OCI-M1 (cell line): ENCODE measurements around the gene EPB41L3.
"Not testable (repeated sequence)": the region's sequence is repeated elsewhere in the genome, so short reads cannot be mapped to it uniquely, and the experiment has no call there.

ENCODE experiments used
- DNase-seq: peaks from one replicate; lab custom pipeline; 2025; lab: John Stamatoyannopoulos, UW

The EPB41L3 gene

GRCh38 chr18:5530629-5531178 lies 13.1 kb downstream of the EPB41L3 start:
- no peak for DNase-seq

- no peak for DNase-seq
Measured at GRCh38 chr18:5529471-5529870, 14.3 kb downstream of the EPB41L3 start.

- DNase-seq: no peak
Measured at GRCh38 chr18:5527603-5528002, 16.2 kb downstream of the EPB41L3 start.

GRCh38 chr18:5524660-5525059 lies 19.1 kb downstream of the EPB41L3 start:
- DNase-seq: no peak

GRCh38 chr18:5521000-5521399 lies 22.8 kb downstream of the EPB41L3 start:
- DNase-seq: no peak

DNA sequence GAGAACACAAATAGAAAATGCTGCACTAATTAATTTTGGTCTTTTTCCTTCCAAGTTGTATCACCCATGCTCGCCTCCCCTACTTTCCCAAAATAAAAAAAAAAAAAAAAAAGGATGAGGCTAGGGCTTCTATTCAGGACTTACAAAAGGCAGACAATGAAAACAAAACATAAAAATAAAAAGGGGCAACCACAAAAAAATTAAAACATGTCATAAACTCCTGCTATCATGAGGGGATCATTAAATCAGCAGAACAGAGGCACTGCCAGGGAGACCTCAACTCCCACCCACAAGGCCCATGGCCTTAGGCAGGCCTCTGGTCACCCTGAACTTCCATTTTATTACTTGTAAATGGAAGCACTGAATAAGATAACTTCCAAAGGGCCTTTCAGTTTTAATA lies 23.3 kb downstream of the EPB41L3 start:
- DNase-seq: no peak

DNA sequence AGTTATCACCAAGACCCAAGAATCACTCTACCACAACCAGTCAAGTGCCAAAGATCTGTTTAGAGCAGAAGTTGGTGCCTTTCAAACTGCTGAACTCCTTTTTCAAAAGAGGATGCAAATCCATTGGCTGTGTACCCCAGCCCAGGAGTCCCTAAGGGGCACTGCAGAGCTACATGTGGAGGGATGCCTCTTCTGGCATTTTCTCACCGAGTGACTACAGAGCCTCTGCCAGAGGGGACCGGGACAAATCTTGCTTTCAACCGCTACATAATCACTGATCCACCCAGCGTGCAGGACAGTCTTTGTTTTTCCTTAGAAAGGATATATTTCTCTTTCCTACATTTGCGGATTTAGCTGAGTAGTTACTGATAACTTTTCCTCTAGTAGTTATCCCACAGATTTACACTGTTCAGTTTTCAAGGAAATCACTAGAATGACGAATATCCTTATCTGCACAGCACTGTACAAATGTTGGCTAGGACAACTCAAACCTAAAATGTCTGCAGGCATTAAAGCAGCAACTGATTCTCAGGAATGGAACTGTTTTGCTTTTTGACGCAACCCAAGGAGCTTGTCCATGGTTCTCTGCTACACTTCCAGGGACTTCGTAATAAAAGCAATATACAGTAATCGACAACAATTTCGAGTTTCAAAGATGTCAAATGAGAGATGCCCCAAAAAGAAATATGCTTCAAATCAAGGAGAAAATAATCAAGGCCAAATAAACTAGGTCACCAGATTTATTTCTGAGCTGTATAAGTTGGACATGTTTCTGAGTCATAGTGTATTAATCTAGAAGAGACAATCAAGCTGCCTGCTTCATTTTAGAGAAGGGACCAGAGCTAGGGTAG lies 24.1 kb downstream of the EPB41L3 start:
- no peak for DNase-seq

GRCh38 chr18:5518899-5519371 lies 24.9 kb downstream of the EPB41L3 start:
- DNase-seq: peak; percentile 37

GRCh38 chr18:5518179-5518770 lies 25.5 kb downstream of the EPB41L3 start:
- no peak for DNase-seq

DNA sequence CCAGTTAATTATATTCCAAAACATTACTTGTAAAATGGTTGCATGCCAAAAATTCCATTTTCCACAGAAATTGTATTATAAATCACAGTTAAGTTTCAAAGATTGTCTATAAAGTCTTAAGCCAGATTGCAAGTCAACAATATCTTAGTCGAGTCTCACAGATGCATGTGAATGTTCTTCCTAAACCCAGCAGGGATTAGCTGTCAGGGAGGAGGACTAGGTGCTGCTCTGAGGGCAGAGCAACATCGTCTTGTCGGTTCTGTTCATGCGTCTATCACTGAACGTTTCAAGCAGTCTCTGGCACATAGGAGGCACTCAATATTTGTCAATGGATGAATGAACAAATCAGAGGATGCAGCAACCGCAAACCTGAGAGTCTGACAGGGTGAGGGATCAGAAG lies 27.0 kb downstream of the EPB41L3 start:
- no peak for DNase-seq

GRCh38 chr18:5515011-5515784 lies 28.6 kb downstream of the EPB41L3 start:
- peak; percentile 53 for DNase-seq

DNA sequence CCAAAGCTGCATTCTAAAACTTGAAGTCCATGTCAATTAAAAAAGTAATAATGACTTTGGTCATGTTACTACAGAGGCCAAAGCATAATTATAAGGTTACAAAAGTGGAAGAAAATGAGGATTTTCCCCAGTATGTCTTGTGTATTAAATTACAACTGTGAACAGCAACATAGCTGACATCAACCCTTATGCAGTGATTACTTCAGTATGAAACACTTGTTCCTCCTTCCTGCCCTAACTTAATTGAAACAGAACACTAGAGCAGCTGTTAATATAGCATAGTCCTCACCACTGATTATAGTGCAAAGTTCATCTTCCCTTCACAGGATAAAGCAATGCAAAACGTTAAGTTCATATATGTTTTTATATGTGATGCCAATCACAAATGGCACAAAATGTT lies 29.9 kb downstream of the EPB41L3 start:
- no peak for DNase-seq

DNA sequence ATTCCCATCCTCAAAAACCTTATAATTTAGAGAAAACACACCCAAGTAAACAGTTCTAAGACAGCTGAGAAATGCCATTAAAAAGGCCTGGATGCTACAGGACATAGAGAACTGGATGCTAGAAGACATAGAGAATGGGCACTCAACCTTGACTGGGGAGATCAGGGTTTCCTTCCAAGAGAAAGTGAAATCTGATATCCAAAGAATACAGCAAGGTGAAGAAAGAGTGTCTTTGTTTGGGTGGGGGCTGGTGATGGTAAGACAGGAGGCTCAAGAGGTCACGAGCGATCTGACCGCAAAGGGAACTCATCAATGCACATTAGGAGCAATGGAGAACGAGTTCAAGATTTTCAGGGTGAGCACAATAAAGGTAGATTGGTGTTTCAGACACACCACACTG lies 31.6 kb downstream of the EPB41L3 start:
- no peak for DNase-seq

- DNase-seq: not testable (repeated sequence)
Measured at GRCh38 chr18:5511541-5511940, 32.3 kb downstream of the EPB41L3 start.

DNA sequence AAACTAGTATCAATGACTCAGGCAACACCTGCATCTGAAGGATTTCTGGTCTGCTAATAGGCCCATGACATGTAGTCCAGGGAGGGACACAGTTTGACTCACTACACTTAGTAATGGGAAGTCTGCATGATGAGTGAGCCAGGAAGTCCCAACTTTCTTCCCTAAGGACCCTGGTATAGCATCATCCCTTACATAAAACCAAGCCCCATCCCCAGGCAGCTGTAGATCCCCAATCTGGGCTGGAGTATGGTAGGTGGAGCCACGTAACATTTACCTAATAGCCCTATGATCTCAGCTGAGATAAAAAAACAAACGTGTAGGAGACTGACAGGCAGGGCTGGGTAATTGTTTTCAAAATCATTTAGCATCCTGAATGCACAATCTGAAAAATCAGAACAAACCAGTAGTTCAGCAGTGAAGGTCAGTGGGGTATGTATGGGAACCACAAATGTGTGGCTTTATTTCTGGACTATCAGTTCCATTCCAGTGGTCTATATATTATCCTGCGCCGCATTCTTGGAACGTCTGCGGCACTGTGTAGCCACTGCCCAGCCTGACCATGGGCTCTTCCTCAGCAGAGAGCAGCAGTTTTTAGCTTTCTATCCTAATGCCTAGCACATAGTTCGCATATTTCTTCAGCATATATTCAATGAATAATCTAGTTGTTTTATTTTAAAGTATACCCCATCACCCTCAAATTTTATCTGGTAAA lies 33.5 kb downstream of the EPB41L3 start:
- no peak for DNase-seq

GRCh38 chr18:5508821-5509220 lies 35.0 kb downstream of the EPB41L3 start:
- DNase-seq: no peak

GRCh38 chr18:5507756-5508155 lies 36.0 kb downstream of the EPB41L3 start:
- no peak for DNase-seq

- DNase-seq: no peak
Measured at GRCh38 chr18:5506174-5506573, 37.6 kb downstream of the EPB41L3 start.

GRCh38 chr18:5503740-5504139 lies 40.1 kb downstream of the EPB41L3 start:
- DNase-seq: no peak

DNA sequence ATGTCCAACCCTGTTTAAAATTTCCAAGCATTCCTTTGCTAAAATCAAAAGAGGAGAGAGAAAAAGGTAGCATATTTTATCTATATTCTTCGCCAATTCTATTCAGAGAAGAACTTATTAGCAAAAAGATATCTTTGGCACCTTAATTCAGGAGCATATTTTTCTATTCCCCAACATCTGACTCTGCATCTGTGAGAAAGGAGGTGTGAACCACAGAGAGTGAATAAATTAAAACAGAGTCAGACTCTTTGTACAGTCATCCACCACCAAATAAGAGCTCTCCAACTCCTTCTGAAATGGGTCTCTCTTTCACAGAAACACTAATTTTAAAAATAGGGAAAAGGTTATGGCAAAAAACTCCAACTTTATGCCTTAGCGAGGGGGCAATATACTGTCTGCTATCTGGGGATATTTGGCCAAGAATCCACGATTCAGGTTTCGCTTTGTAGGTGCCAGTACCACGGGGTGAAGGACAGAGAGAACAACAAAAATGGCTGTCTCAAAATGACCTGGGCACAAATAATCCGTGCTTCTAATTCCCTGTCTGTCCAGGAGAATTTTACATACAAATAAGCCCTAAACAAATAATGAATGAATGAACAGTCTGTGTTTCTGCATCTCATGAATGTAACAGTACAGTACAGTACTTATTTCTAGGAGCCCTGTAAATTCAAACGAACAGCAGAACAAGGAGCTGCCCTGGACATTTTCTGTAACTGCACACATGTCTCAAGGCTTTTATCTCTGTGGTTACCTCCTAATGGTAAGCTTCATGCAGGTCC lies 43.4 kb downstream of the EPB41L3 start:
- DNase-seq: no peak

DNA sequence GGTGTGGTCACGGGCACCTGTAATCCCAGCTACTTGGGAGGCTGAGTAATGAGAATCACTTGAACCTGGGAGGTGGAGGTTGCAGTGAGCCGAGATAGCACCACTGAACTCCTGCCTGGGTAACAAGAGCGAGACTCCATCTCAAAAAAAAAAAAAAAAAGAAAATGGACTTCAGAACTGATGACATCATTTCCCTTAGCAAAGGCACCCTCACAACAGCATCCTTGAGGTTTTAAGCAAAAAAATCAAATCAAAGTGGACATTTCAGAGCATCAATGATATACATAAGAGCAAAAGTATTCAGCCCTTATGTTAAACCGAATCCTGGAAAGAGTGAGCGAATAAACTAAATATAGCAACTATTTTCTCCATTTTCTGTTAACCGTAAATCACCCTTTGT lies 45.3 kb downstream of the EPB41L3 start:
- no peak for DNase-seq
